Measurements from ENCODE around the gene TTLL5.

TTLL5 gene

DNA sequence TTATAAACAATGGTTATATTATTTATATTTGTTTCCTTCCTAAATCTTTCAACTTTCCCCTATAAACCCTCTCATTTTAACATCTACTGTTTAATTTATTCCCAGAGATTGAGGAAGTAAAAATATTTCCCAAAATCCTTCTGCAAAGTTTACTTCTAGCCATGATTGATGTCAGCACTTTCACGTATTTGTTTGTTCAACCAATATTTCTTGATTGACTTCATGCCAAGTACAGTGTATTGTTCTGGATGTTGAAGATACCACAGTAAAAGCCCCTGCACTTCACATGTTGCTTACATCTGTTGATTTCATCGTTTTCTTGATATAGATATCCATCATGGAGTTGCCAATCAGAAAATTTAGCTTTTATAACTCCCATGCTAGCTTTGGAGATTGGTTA is 81.8 kb downstream of the TTLL5 start:
- DNase-seq (ENCODE audit: low read depth), result no peak

DNA sequence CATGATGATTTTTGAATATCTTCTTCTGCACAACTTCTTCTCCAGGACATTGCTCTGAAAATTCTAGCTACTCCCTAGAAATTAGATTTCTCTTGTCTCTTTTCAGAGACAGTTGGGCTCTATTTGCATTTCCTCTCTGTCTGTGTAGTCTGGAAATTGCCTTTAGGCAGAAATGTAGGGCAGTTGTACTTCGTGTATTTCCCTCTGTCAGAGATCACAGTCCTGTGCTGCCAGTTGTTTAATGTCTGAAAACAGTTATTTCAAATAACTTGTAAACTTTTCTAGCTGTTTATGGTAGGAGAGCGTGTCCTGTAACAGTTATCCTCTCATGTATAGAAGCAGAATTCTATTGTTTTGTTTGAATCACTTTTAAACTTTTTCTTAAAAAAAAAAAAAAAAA is 86.9 kb downstream of the TTLL5 start:
- no peak for DNase-seq (ENCODE audit: low read depth)

DNA sequence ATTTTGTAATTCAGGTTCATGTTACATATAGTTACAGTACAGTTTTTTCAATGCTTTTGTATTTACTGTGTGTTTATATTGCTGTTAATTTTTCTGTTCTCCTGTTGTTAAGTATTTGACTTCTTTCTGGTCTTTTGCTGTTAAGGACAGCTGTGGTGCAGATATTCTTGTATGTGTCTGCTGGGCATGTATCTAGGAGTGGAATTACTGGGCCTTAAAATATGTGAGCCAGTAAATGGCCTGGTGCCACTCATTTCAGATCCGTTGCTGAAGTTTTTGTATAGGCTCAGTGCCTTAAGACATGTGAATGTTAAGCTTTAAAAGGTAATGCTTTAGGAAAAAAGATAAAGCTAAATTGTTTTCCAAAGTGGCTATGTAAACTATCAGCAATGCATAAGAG is 87.3 kb downstream of the TTLL5 start:
- DNase-seq (ENCODE audit: low read depth), result no peak

DNA sequence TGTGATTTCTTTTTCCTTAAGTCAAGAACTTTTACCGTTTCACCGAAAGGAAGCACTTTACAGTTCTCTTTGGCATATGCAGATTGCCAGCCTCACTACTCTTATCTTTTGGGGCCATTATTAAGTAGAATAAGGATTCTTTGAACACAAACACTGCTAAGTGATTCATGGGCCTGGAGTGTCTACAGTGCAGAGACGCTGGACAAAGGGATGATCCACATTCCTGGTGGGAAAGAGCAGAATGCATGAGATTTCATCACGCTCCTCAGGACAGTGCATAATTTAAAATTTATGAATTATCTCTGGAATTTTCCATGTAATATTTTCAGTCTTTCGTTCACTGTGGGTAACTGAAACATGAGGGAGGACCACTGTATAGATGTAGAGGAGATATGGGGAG is 90.2 kb downstream of the TTLL5 start:
- no peak for DNase-seq (ENCODE audit: low read depth)

DNA sequence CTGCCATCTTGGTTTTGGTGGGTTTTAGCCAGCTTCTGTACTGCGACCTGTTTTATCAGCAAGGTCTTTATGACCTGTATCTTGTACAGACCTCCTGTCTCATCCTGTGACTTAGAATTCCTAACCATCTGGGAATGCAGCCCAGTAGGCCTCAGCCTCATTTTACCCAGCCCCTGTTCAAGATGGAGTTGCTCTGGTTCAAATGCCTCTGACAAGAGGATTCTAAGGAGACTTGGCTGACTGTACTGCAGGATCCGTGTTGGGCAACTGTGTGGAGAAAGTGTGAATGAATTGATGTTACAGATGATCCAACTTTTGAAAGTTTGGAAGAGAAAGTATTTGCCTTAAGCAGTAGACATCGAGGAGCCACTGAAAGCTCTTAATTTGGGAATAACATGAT is 91.0 kb downstream of the TTLL5 start:
- DNase-seq (ENCODE audit: low read depth), result no peak

DNA sequence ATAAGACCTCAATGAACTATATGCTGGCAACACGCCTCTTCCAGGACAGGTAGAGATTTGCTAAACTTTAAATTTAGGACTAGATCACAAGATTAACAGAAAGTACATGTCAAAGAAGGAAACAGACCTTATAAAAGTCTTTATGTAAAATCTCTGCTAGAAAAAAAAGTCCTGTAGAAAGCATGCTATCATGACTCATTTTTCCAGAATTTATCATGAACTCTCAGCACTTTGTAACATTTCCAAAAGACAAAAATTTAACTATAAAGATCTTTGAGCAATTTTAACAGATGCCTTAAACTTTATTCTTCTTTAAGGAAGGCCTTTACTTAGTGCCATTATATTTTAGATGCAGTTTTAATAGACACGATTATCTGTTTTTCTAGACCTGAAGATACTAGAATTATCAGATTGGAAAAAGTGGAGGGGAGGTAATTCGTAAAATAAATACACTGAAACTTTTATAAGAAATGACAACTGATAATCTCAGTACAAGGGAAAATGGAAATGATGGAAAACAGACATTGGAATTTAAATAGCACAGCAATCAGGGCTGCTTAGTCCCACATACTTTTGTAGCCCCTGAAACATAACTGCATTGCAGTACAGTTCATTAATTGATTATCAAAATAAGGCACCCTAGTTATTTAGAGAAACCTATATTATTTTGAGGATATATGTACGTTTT is 92.0 kb downstream of the TTLL5 start:
- DNase-seq (ENCODE audit: low read depth), result no peak

DNA sequence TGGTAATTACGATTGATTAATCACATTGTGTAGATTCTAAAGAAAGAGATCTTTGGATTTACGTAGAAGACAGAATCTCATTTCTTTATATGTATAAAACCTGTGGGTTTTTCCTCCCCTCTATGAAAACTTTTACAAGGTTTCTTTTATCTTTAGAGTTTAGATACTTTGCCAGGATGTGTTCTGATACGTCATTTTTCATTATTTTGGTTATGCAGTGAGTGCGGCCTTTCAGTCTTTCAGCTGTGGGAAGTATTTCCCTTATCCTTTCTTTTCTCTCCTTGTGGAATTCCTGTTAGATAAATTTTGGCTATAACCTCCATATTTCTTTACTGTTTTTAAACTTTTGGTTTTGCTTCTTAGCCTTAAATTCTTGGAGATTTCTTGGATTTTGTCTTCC is 92.7 kb downstream of the TTLL5 start:
- DNase-seq (ENCODE audit: low read depth), result no peak

DNA sequence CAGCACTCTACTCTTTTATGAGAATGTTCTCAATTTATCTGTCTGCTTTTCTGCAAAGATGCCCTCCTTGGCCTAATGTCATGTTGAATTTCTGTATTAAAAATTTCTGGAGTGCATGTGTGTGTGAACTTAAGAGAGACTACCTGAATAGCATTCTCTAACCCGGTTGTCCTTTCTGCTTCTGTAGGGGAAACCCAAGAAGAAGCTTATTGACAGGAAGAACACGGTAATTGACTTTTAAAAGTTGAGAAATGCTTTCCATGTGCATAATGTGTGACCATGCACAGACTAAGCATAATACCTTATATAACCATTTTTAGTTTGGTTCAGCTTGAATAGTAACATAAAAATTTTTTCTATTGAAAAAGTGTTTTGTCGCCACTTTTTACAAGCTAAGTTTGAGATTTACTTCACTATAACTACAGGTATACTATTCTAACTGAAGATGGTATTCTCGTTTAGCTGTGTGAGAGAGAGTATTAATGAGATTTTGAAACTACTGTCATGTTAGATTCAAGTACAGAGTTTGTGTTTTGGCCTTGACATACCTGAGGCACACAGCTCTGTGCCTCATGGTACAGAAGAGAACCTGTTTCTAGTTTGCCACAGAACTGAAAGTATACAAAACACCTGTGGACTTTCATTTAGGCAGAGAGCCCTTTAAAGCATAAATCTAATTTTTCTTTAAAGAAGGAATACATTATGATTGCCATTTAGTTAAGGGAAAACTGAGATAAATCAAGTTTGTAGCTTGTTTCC is 96.8 kb downstream of the TTLL5 start:
- no peak for DNase-seq (ENCODE audit: low read depth)

DNA sequence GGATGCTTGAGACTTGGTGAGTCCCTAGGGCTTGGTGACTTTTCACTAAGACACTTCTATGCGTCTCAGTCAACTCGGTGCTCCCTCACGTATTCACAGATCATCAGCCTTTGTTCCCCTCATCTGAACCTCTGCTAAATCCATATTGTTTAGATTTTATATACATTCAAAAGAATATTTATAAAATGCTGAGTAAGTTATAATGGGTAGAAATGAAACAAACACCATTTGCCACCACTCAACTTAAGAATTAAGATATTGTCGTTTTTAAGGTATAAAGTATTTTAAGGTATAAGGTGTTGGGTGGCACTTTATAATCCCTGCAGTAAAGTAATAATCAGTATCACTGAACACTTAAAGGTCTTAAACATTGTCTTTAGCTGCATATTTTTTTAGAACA is 103.0 kb downstream of the TTLL5 start:
- DNase-seq (ENCODE audit: low read depth), result no peak

DNA sequence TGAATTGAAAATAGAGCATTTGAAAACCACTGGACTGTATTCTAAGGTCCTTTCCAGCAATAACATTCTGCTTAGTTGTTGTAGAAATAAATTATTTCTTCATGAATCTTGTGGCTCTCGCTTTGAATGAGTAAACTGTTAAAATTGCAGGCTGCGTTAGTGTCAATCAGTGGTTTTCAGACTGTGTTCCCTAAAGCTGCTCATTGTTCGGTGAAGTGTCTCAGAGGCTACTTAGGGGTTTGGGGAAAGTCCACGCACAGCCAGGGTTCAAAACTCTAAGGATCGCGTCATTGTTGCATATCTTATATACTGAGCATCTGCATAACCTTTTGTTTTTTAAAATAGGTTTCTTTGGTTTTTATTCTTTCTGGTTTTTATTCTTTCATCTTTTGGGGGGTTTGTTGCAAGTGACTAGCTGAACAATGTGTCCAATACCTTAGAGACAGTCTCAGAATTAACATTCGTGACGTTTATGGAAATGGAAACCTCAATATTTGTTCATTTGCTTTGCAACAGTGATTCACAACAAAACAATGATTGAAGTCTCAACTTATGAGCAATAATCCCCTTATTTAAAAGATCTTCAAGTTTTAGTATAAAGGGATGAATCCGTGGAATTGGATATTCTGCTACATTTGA is 108.1 kb downstream of the TTLL5 start:
- no peak for DNase-seq (ENCODE audit: low read depth)

DNA sequence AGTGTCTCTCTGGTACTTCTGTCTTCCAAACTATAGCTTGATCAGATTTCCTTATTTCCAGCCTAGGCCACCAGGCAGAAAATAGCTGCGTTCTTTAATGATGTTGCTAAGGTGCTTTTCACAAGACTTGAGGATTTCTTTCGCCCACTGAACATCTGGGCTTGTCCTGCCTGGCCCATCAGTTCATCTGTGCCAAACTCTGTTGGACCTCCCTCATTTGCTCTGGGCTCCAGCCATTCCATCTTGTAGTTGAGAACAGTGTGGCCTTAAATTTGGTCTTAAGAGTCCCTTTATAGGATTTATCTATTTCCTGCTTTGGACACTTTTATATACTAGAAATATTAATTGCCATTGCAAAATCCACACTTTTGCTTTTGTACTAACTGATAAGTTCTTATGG is 109.6 kb downstream of the TTLL5 start:
- DNase-seq (ENCODE audit: low read depth), result no peak

DNA sequence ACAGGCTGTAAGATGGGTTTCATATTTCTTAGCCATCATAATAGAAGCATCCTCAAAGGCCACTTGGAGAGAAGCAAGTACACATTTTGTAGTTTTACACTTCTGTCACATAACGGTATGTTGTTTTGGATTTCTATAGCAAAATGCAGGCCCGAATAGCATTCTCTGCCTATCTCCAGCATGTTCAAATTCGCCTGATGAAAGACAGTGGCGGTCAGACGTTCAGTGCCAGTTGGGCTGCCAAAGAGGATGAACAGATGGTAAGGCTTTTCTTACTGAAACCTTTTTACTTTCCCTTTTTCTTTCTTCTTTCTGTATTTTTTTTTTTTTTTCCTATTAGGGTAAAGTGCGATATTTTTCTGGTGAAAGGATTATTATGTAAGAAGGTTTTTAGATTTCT is 110.5 kb downstream of the TTLL5 start:
- DNase-seq (ENCODE audit: low read depth), result no peak

DNA sequence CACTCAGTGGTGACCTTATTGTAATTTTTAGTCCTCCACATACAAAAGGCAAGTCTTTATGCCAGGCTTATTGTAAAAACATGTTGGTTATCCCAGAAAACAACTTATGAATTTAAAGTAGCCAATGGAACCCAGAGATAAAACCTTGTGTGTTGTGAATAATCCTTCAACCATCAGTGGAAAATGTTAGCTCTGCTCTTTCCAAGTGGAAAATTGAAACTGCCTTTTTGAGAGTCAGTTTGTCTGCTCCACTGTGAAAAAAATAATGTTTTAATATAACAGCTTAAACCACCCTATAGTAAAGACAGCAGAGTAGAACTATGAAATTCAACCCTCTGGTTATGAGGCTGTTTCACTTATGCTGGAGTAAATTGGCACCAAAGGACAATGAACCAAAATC is 112.0 kb downstream of the TTLL5 start:
- DNase-seq (ENCODE audit: low read depth), result no peak

DNA sequence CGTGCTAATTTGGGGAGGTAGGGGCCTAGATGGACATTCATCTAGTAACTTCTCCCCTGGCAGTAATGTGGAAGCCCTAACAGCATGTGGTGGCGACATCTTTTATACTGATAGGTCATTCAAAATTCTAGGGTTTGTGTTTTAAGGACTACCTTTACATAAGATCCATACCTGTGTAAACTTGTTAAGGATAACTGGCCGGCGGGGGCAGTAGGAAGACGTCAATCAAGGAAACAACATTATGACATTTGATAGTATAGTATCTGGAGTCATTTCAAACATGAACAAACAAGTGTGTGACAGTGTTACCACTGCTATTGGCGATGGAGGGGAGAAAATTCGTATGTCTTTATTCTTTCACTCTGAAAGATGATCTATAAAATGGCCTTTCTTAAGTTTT is 120.0 kb downstream of the TTLL5 start:
- DNase-seq (ENCODE audit: low read depth), result no peak

DNA sequence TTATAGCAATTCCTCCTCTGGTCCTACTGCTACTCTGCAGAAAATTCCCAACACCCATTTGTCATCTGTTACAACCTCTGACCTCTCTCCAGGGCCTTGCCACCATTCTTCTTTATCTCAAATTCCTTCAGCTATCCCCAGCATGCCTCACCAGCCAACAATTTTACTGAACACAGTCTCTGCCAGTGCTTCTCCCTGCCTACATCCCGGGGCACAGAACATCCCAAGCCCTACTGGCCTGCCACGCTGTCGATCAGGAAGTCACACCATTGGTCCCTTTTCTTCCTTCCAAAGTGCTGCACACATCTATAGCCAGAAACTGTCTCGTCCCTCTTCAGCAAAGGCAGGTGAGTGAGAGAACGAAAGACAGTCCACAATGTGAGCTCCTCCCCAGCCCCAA is 122.1 kb downstream of the TTLL5 start:
- DNase-seq (ENCODE audit: low read depth), result no peak

DNA sequence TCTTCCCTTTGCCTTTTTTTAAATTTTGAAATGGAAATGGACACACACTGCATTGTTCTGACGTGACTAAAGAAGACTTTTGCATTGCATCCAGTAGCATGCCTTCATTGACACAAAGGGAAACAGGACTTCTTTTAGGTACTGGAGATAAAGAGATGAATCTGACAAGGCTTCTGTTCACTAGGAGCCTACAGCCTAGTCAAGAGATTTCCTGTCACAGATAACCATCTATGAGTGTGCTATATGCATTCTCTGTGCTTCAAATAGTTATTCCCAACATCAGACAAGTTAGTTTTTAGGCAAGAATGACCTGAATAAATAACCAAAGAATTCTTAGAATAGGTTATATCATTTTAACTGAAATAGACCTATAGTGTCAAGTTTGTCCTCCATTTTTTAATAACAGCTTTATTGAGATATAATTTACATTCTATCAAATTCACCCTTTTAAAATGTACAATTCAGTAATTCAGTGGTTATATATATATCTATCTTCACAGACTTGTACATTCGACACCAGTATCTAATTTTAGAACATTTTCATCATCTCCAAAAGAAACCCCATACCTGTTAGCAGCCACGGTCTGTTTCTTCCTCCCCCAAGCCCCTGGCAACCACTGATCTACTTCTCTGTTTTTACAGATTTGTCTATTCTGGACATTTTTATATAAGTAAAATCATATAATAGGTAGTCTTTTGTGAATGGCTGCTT is 122.7 kb downstream of the TTLL5 start:
- DNase-seq (ENCODE audit: low read depth), result no peak

DNA sequence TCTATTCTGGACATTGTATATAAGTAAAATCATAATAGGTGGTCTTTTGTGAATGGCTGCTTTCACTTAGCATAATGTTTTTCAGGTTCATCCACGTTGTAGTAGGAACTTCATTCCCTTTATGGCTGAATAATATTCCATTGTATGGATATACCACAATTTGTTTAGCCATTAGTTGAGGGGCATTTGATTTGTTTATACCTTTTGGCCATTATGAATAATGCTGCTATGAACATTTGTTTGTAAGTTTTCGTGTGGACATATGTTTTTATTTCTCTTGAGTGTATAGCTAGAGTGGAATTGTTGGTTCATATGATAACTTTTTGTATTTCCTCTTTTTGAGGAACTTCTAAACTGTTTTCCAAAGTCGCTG is 123.3 kb downstream of the TTLL5 start:
- no peak for DNase-seq (ENCODE audit: low read depth)

DNA sequence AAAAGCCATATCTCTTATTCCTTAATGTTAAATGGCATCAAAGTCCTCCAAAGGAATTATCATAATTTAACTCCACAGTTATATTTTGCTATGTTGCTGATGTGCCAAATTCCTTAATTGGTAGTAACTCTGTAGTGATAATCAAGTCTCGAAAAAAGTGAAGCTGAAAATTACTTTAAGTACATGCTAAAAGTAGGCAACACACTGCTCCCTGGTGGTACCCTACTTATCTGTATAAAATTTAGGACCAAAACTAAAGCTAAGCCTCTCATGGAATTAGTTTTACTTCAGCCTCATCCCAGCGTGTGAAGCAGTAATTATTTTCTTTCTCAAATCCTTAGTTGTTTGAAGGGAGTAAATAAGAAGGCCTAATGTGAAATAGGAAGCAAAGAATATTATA is 132.8 kb downstream of the TTLL5 start:
- DNase-seq (ENCODE audit: low read depth), result no peak

DNA sequence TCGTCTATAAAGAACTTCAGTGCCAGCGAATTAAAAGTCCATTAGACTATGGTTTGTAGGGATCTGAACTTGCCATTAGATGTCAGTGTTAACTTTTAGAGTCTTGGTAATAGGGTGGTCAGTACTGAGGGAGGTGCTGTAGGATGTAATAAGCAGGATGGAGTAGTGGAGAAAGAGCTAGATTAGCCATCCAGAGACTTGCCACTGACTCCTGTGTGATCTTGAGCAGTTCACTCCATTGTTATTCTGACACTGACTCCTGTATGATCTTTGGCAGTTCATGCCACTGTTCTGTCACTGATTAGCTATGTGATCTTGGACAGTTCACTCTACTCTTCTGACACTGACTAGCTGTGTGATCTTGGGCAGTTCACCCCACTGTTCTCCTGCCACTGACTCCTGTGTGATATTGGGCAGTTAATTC is 133.6 kb downstream of the TTLL5 start:
- no peak for DNase-seq (ENCODE audit: low read depth)

DNA sequence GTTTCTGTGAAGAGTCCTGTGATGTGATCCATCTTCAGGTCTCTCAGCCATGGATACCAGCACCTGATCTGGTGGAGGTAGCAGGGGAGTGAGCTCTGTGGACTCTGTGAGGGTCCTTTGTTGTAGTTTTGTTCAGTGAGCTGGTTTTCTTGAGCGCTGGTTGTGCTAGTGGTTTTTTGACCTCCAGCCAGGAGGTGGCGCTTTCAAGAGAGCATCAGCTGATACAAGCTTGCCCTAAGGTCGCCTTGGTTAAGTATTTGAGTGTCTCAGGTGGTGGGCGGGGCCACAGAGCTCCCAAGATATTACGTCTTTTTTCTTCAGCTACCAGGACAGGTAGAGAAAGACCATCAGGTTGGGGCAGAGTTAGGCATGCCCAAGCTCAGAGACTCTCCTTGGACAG is 139.7 kb downstream of the TTLL5 start:
- no peak for DNase-seq (ENCODE audit: low read depth)

DNA sequence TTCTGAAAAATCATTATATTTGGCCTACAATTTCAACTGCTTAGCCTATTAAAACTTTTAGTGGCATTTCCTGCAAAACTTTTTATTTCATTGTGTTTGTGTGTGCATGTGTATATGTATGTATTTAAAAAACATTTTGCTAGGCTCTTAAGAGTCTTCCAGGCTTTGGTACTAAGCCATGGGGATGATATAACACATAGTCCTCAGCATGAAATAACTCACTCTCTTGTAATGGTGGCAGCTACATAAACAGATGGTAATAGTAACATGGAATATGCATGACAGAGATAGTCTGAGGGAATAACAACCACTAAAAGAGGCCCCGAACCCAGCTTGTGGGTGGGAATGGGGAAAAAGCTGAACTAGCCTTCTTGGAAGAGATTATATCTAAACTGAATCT is 141.4 kb downstream of the TTLL5 start:
- no peak for DNase-seq (ENCODE audit: low read depth)

DNA sequence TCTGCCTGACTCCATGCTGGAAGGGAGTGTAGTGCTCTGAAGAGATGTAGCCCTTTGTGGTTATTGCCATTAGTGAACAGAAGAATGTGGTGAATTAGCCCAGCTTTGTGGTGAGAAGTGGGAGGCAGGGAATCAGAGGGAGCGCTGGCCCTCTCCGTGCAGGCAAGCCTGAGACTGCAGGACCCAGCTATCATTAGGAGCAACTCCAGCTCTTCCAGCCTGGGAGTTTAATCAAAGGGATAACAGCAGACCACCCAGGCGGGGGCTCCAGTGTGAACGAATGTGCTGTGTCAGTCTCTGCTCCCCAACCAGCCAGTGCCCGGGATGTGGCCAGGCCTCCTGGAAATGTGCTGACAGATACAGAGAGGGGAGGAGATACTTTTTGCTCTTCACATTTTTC is 142.7 kb downstream of the TTLL5 start:
- DNase-seq (ENCODE audit: low read depth), result no peak

All from T follicular helper cell (primary cell).